H1 (cell line): Measurements from ENCODE around the gene POPDC3. TPM values are rescaled to one million over a fixed set of nuclear protein-coding genes. Genes with fewer than 3 reads are reported as not detected.

Experiments used
- CTCF ChIA-PET: fragments of 300-600 bp; sonication (Branson Sonifier 250); formaldehyde crosslinking; loops from one replicate; lab custom pipeline; 2021; ENCODE audit not compliant: partially characterized antibody; lab: Charles Lee
- POLR2A ChIA-PET: fragments of 300-600 bp; sonication (Branson Sonifier 250); formaldehyde crosslinking; loops from one replicate; lab custom pipeline; 2021; ENCODE audit warnings: inconsistent platforms; ENCODE audit not compliant: partially characterized antibody; lab: Charles Lee
- DNase-seq, 2 experiments: peaks; one replicate each; pipeline versions ENCODE4 v3.0.0 to v3.0.0-alpha.2; 2010 to 2022; ENCODE audit warnings: low spot score in 2 of 2, low read depth in 1 of 2, mixed read lengths in 1 of 2
- FAIRE-seq: peaks from 2 replicates; lab custom pipeline; 2011; peaks lifted over from hg19 to GRCh38; lab: Jason Lieb, UNC
- H2AFZ ChIP-seq: 2 replicates; pipeline ENCODE4 v1.8.1; 2012; ENCODE audit warnings: low read length, inconsistent platforms
- H2AK5ac ChIP-seq: 2 replicates; pipeline ENCODE4 v1.6.1; 2013; ENCODE audit warnings: low read depth, low read length
- H2BK120ac ChIP-seq: replicated peaks from 2 replicates; pipeline ENCODE3; 2013; ENCODE audit warnings: low read depth, low read length, inconsistent platforms
- H2BK12ac ChIP-seq: 2 replicates; pipeline ENCODE4 v1.6.1; 2013; ENCODE audit warnings: low read depth, low read length
- H2BK15ac ChIP-seq: 2 replicates; pipeline ENCODE4 v1.6.1; 2013; ENCODE audit warnings: low read length
- H2BK20ac ChIP-seq: 2 replicates; pipeline ENCODE4 v1.6.1; 2013; ENCODE audit warnings: low read length
- H2BK5ac ChIP-seq: 2 replicates; pipeline ENCODE4 v1.6.1; 2013; ENCODE audit warnings: low read depth, low read length
- H3K14ac ChIP-seq: 2 replicates; pipeline ENCODE4 v1.6.1; 2013; ENCODE audit warnings: inconsistent platforms; ENCODE audit not compliant: insufficient read length
- H3K18ac ChIP-seq: 2 replicates; pipeline ENCODE4 v1.6.1; 2013; ENCODE audit warnings: low read length; ENCODE audit errors: extremely low read depth
- H3K23ac ChIP-seq: 2 replicates; pipeline ENCODE4 v1.6.1; 2013; ENCODE audit warnings: inconsistent platforms; ENCODE audit not compliant: insufficient read length
- H3K23me2 ChIP-seq: 2 replicates; pipeline ENCODE4 v1.6.1; 2013; ENCODE audit warnings: low read depth, low read length
- H3K27ac ChIP-seq: 2 replicates; pipeline ENCODE4 v1.6.1; 2011; ENCODE audit warnings: low read depth, low read length, inconsistent platforms
- H3K27me3 ChIP-seq, 4 experiments: replicated peaks in 1 of 4; 1 replicate in 1 of 4; 2 replicates in 3 of 4; pipeline versions ENCODE4 v1.6.1 to v1.8.1; 2011 to 2013; ENCODE audit warnings: low read length in 3 of 4, mild to moderate bottlenecking in 3 of 4, inconsistent platforms in 2 of 4, mixed read lengths in 2 of 4, moderate library complexity in 1 of 4; ENCODE audit not compliant: control insufficient read depth in 3 of 4, insufficient read depth in 3 of 4; ENCODE audit errors: extremely low read depth in 1 of 4
- H3K36me3 ChIP-seq, 4 experiments: 2 replicates each; pipeline versions ENCODE4 v1.6.1 to v1.8.1; 2011 to 2013; ENCODE audit warnings: mild to moderate bottlenecking in 4 of 4, low read length in 3 of 4, moderate library complexity in 2 of 4, control low read depth in 1 of 4, inconsistent platforms in 1 of 4; ENCODE audit not compliant: insufficient read depth in 4 of 4, control insufficient read depth in 2 of 4
- H3K4ac ChIP-seq: replicated peaks from 2 replicates; pipeline ENCODE3; 2013; ENCODE audit warnings: low read length, low read depth, mixed read lengths, inconsistent platforms; ENCODE audit not compliant: insufficient read length
- H3K4me1 ChIP-seq, 4 experiments: replicated peaks in 1 of 4; 1 replicate in 1 of 4; 2 replicates in 3 of 4; pipeline versions ENCODE4 v1.6.1 to v1.8.1; 2011 to 2013; ENCODE audit warnings: low read length in 3 of 4, inconsistent platforms in 2 of 4, mixed read lengths in 1 of 4; ENCODE audit not compliant: insufficient read depth in 4 of 4, control insufficient read depth in 3 of 4
- H3K4me2 ChIP-seq, 2 experiments: 2 replicates each; pipeline versions ENCODE4 v1.6.1 to v1.8.1; 2011 to 2013; ENCODE audit warnings: low read depth in 2 of 2, low read length in 2 of 2, control low read depth in 1 of 2, inconsistent platforms in 1 of 2, mild to moderate bottlenecking in 1 of 2; ENCODE audit not compliant: insufficient read depth in 1 of 2
- H3K4me3 ChIP-seq, 4 experiments: fragments of 200-600, 300-600 bp in 1 of 4; sonication (generic), shearing (Covaris generic), sonication (Bioruptor Twin) in 1 of 4; 2 replicates each; pipeline versions ENCODE4 v1.5.1 to v1.8.1; 2011 to 2016; ENCODE audit warnings: low read length in 4 of 4, low read depth in 3 of 4, control low read depth in 2 of 4, inconsistent platforms in 2 of 4, mild to moderate bottlenecking in 2 of 4, mixed read lengths in 1 of 4, moderate library complexity in 1 of 4; ENCODE audit not compliant: insufficient read depth in 2 of 4; ENCODE audit errors: extremely low read depth in 1 of 4
- H3K56ac ChIP-seq: replicated peaks from 2 replicates; pipeline ENCODE3; 2013; ENCODE audit warnings: low read depth, mild to moderate bottlenecking, mixed read lengths, low read length, inconsistent platforms; ENCODE audit not compliant: insufficient read length
- H3K79me1 ChIP-seq: 2 replicates; pipeline ENCODE4 v1.6.1; 2013; ENCODE audit warnings: low read depth, low read length, control low read depth
- H3K79me2 ChIP-seq, 2 experiments: 2 replicates each; pipeline versions ENCODE4 v1.6.1 to v1.8.1; 2012 to 2013; ENCODE audit warnings: low read length in 2 of 2, mild to moderate bottlenecking in 2 of 2, inconsistent platforms in 1 of 2; ENCODE audit not compliant: insufficient read depth in 2 of 2, control insufficient read depth in 1 of 2
- H3K9ac ChIP-seq, 4 experiments: replicated peaks in 1 of 4; 1 replicate in 1 of 4; 2 replicates in 3 of 4; pipeline versions ENCODE4 v1.6.1 to v1.8.1; 2011 to 2013; ENCODE audit warnings: low read depth in 3 of 4, low read length in 3 of 4, control low read depth in 2 of 4, mild to moderate bottlenecking in 2 of 4, moderate library complexity in 2 of 4, inconsistent platforms in 1 of 4; ENCODE audit errors: extremely low read depth in 1 of 4
- H3K9me3 ChIP-seq, 2 experiments: 2 replicates each; pipeline versions ENCODE4 v1.6.1 to v1.8.1; 2012 to 2013; ENCODE audit warnings: mild to moderate bottlenecking in 2 of 2, moderate library complexity in 2 of 2, control low read depth in 1 of 2, inconsistent platforms in 1 of 2, low read depth in 1 of 2, low read length in 1 of 2, mixed read lengths in 1 of 2; ENCODE audit not compliant: insufficient read depth in 2 of 2
- H4K20me1 ChIP-seq, 2 experiments: replicated peaks in 1 of 2; 2 replicates each; pipeline versions ENCODE3 to v1.8.1; 2011 to 2013; ENCODE audit warnings: inconsistent platforms in 2 of 2, low read length in 2 of 2, mild to moderate bottlenecking in 1 of 2; ENCODE audit not compliant: insufficient read depth in 2 of 2, control insufficient read depth in 1 of 2
- H4K5ac ChIP-seq: 2 replicates; pipeline ENCODE4 v1.6.1; 2013; ENCODE audit warnings: low read length, low read depth, mixed read lengths, inconsistent platforms; ENCODE audit not compliant: insufficient read length
- H4K8ac ChIP-seq: 2 replicates; pipeline ENCODE4 v1.8.0; 2013; ENCODE audit warnings: mild to moderate bottlenecking, moderate library complexity, low read length, inconsistent platforms; ENCODE audit not compliant: insufficient read depth; ENCODE audit errors: extremely low read depth
- H4K91ac ChIP-seq: replicated peaks from 2 replicates; pipeline ENCODE3; 2013; ENCODE audit warnings: low read length, mixed read lengths, inconsistent platforms; ENCODE audit not compliant: insufficient read length
- JUN ChIP-seq: IDR thresholded peaks from 2 replicates; pipeline ENCODE4 v1.6.1; 2011; ENCODE audit warnings: low read depth, mild to moderate bottlenecking, improper control_type of control experiment, low read length
- WGBS, 2 experiments: shearing (Covaris generic) in 1 of 2; methylation state at CpG; one replicate each; pipeline versions ENCODE4 v1.1.6 to v1.1.7; 2013 to 2015; ENCODE audit warnings: low lambda C conversion rate in 2 of 2, mixed read lengths in 2 of 2, inconsistent platforms in 1 of 2, low coverage in 1 of 2, missing lambda C conversion rate in 1 of 2; ENCODE audit not compliant: insufficient replicate concordance in 2 of 2, insufficient coverage in 1 of 2, insufficient read length in 1 of 2; ENCODE audit errors: extremely low coverage in 1 of 2, missing lambda C conversion rate in 1 of 2; 5-methylcytosine and 5-hydroxymethylcytosine counted together
- polyA plus RNA-seq, 7 experiments: library from polyadenylated mRNA; depleted of rRNA in 3 of 7; stranded (reverse) in 5 of 7; unstranded in 2 of 7; fragments of >200 nt in 5 of 7; fragments of 200-250 nt in 2 of 7; gene quantifications; 1 replicate in 5 of 7; 2 replicates in 1 of 7; 4 replicates in 1 of 7; pipeline versions ENCODE4 v1.2.1 to v1.2.3, GENCODE V29; 2011 to 2013; ENCODE audit warnings: missing spikeins in 2 of 7, mixed read lengths in 2 of 7
- total RNA-seq: library from RNA; stranded (reverse); fragmentation: NEBNext Ultra II Directional; extraction: Animal tissue kit (Norgen Biotek cat#: 25700); gene quantifications from 2 replicates; pipeline ENCODE4 v1.2.1, GENCODE V29; 2021

Gene POPDC3
- total and polyA plus RNA-seq, 2 of the 8 experiments (the other 6 are each of a cell fraction or from before 2014, with no cell fraction given): 3.7 to 6.5 TPM

- Histone ChIP-seq H3K18ac (no peak overlapping the region), H3K14ac (no peak overlapping the region), H4K8ac (no peak overlapping the region), H2BK20ac (no peak overlapping the region), H4K91ac (no peak overlapping the region), H2BK5ac (no peak overlapping the region), H2BK120ac (no peak overlapping the region), H4K20me1 (no peaks in the 10 kb centered on the region), H3K23ac (no peak overlapping the region), H2AK5ac (no peak overlapping the region), H2BK15ac (no peak overlapping the region), H3K23me2 (no peaks in the 10 kb centered on the region), H3K9me3 (no peaks in the 10 kb centered on the region), H3K79me2 (no peaks in the 10 kb centered on the region), H3K4me2 (no peak overlapping the region), H4K5ac (no peak overlapping the region), H3K79me1 (no peaks in the 10 kb centered on the region), H3K9ac (no peak overlapping the region), H3K4ac (no peak overlapping the region), H3K56ac (no peak overlapping the region), H3K27ac (no peak overlapping the region), H3K4me1 (no peaks in the 10 kb centered on the region), H3K36me3 (no peaks in the 10 kb centered on the region), H3K27me3 (no peaks in the 10 kb centered on the region), H2AFZ (no peak overlapping the region), H2BK12ac (no peak overlapping the region), H3K4me3 (no peak overlapping the region)
- FAIRE-seq (no peak), DNase-seq (no peak)
- 94% methylated on average over 1 of the region's 1 CpG; no CpG with 5 or more reads in 1 of the 2 experiments for WGBS, 2 experiments
- POLR2A ChIA-PET: no interaction called here
- CTCF ChIA-PET: no interaction called here
- no peak for TF ChIP-seq JUN
These were observed 24.5 kb upstream of the POPDC3 start for GRCh38 chr6:105204331-105204730.
